Measurements from ENCODE around the gene KRT74. TPM values are rescaled to one million over a fixed set of nuclear protein-coding genes. Genes with fewer than 3 reads are reported as not detected.

Gene KRT74
- total and polyA plus RNA-seq, 2 of the 13 experiments (the other 11 are each of a cell fraction or from before 2014, with no cell fraction given): not detected

- POLR2A ChIA-PET: no interaction called here
- no peaks in the 10 kb centered on the region for H3K9me3 ChIP-seq (ENCODE audit: low read length)
- H3K4me3 ChIP-seq (replicated peaks in 1 of 3; ENCODE audit: insufficient read depth in 1 of 3, low read depth in 2 of 3, low read length in 3 of 3): no peak overlapping the region
- no peak for DNase-seq (ENCODE audit: low spot score)
- peaks cover 5 to 14% of the 10 kb centered on the region in 2 experiments; a peak in 4 of 5 replicates for H3K27me3 ChIP-seq (ENCODE audit: control insufficient read depth in 1 of 2, insufficient read depth in 2 of 2, low read length in 2 of 2)
- H3K4me2 ChIP-seq (ENCODE audit: low read depth, low read length): no peak overlapping the region
- no peak for FAIRE-seq
- no peak overlapping the region for H3K9ac ChIP-seq (ENCODE audit: insufficient read depth, low read depth, low read length)
- no peak overlapping the region for H2AFZ ChIP-seq (ENCODE audit: low read length)
- TF ChIP-seq MTA1 (CRISPR knock-in tag; IDR thresholded peaks at IDR 0.05; ENCODE audit: borderline replicate concordance) (no peak), HOXD1 (CRISPR knock-in tag; IDR thresholded peaks at IDR 0.05) (no peak), IRF2 (CRISPR knock-in tag; IDR thresholded peaks at IDR 0.05) (no peak), TBP (CRISPR knock-in tag; IDR thresholded peaks at IDR 0.05) (no peak), HINFP (CRISPR knock-in tag; IDR thresholded peaks at IDR 0.05; ENCODE audit: low read depth) (no peak), ZNF232 (CRISPR knock-in tag; IDR thresholded peaks at IDR 0.05; ENCODE audit: borderline replicate concordance) (no peak), ZNF180 (CRISPR knock-in tag; IDR thresholded peaks at IDR 0.05; ENCODE audit: borderline replicate concordance, low read depth) (no peak), ZNF724P (CRISPR knock-in tag; IDR thresholded peaks at IDR 0.05; ENCODE audit: borderline replicate concordance) (no peak)
- TF ChIP-seq, protein P1, sequence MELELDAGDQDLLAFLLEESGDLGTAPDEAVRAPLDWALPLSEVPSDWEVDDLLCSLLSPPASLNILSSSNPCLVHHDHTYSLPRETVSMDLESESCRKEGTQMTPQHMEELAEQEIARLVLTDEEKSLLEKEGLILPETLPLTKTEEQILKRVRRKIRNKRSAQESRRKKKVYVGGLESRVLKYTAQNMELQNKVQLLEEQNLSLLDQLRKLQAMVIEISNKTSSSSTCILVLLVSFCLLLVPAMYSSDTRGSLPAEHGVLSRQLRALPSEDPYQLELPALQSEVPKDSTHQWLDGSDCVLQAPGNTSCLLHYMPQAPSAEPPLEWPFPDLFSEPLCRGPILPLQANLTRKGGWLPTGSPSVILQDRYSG (CRISPR knock-in tag; IDR thresholded peaks at IDR 0.05): no peak
- TF ChIP-seq, protein P2, sequence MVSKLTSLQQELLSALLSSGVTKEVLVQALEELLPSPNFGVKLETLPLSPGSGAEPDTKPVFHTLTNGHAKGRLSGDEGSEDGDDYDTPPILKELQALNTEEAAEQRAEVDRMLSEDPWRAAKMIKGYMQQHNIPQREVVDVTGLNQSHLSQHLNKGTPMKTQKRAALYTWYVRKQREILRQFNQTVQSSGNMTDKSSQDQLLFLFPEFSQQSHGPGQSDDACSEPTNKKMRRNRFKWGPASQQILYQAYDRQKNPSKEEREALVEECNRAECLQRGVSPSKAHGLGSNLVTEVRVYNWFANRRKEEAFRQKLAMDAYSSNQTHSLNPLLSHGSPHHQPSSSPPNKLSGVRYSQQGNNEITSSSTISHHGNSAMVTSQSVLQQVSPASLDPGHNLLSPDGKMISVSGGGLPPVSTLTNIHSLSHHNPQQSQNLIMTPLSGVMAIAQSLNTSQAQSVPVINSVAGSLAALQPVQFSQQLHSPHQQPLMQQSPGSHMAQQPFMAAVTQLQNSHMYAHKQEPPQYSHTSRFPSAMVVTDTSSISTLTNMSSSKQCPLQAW (CRISPR knock-in tag; IDR thresholded peaks at IDR 0.05): no peak
- TF ChIP-seq, protein P3, sequence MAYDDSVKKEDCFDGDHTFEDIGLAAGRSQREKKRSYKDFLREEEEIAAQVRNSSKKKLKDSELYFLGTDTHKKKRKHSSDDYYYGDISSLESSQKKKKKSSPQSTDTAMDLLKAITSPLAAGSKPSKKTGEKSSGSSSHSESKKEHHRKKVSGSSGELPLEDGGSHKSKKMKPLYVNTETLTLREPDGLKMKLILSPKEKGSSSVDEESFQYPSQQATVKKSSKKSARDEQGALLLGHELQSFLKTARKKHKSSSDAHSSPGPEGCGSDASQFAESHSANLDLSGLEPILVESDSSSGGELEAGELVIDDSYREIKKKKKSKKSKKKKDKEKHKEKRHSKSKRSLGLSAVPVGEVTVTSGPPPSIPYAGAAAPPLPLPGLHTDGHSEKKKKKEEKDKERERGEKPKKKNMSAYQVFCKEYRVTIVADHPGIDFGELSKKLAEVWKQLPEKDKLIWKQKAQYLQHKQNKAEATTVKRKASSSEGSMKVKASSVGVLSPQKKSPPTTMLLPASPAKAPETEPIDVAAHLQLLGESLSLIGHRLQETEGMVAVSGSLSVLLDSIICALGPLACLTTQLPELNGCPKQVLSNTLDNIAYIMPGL (CRISPR knock-in tag; IDR thresholded peaks at IDR 0.05; ENCODE audit: borderline replicate concordance in 1 of 2, low read depth in 1 of 2): no peak
- TF ChIP-seq, protein P4, sequence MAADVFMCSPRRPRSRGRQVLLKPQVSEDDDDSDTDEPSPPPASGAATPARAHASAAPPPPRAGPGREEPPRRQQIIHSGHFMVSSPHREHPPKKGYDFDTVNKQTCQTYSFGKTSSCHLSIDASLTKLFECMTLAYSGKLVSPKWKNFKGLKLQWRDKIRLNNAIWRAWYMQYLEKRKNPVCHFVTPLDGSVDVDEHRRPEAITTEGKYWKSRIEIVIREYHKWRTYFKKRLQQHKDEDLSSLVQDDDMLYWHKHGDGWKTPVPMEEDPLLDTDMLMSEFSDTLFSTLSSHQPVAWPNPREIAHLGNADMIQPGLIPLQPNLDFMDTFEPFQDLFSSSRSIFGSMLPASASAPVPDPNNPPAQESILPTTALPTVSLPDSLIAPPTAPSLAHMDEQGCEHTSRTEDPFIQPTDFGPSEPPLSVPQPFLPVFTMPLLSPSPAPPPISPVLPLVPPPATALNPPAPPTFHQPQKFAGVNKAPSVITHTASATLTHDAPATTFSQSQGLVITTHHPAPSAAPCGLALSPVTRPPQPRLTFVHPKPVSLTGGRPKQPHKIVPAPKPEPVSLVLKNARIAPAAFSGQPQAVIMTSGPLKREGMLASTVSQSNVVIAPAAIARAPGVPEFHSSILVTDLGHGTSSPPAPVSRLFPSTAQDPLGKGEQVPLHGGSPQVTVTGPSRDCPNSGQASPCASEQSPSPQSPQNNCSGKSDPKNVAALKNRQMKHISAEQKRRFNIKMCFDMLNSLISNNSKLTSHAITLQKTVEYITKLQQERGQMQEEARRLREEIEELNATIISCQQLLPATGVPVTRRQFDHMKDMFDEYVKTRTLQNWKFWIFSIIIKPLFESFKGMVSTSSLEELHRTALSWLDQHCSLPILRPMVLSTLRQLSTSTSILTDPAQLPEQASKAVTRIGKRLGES (CRISPR knock-in tag; IDR thresholded peaks at IDR 0.05; ENCODE audit: borderline replicate concordance): no peak
- TF ChIP-seq, protein P5, sequence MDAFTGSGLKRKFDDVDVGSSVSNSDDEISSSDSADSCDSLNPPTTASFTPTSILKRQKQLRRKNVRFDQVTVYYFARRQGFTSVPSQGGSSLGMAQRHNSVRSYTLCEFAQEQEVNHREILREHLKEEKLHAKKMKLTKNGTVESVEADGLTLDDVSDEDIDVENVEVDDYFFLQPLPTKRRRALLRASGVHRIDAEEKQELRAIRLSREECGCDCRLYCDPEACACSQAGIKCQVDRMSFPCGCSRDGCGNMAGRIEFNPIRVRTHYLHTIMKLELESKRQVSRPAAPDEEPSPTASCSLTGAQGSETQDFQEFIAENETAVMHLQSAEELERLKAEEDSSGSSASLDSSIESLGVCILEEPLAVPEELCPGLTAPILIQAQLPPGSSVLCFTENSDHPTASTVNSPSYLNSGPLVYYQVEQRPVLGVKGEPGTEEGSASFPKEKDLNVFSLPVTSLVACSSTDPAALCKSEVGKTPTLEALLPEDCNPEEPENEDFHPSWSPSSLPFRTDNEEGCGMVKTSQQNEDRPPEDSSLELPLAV (CRISPR knock-in tag; conservative IDR thresholded peaks at IDR 0.05; ENCODE audit: low read depth): no peak
- no peaks in the 10 kb centered on the region for H3K36me3 ChIP-seq (replicated peaks in 1 of 2; ENCODE audit: control insufficient read depth in 1 of 2, insufficient read depth in 2 of 2, low read length in 2 of 2)
- H3K79me2 ChIP-seq (ENCODE audit: insufficient read depth, low read length): no peaks in the 10 kb centered on the region
- in situ Hi-C loops (cut with HindIII; ENCODE audit: extremely low pct_ligation_motif_present, low pct_unique_long_range_greater_than_20kb): loop anchor here (25.0 kb wide), 1 partner anchor 393 kb away; no protein-coding TSS in a partner anchor
- no peak for ATAC-seq
- 9% methylated on average over 9 of the region's 9 CpGs for WGBS (ENCODE audit: low lambda C conversion rate)
- BruUV-seq (replicated peaks): no TSS peak
- H4K20me1 ChIP-seq (ENCODE audit: insufficient read depth, low read length): no peaks in the 10 kb centered on the region
- H3K4me1 ChIP-seq (ENCODE audit: insufficient read depth, low read length): no peaks in the 10 kb centered on the region
- intact Hi-C loops (cut with micrococcal nuclease; ENCODE audit: unreplicated experiment): no loop called here
- H3K27ac ChIP-seq (ENCODE audit: extremely low read length, insufficient read depth, low read length): no peak overlapping the region
- CTCF ChIA-PET (ENCODE audit: low intra/inter-chr PET ratio, low total read pairs): no interaction called here
These were observed 43.8 kb downstream of the KRT74 start for GRCh38 chr12:52529846-52530245.

Data from HepG2 (cell line).